GM12891 (cell line): ENCODE data around the gene ABCG4.

Source experiments
- PAX5 ChIP-seq: IDR thresholded peaks from 2 replicates; pipeline ENCODE4 v1.6.1; 2011; ENCODE audit warnings: low read length, moderate library complexity, mild to moderate bottlenecking; ENCODE audit not compliant: insufficient read depth, severe bottlenecking
- POLR2A ChIP-seq: IDR thresholded peaks from 2 replicates; pipeline ENCODE4 v1.6.1; 2011; ENCODE audit warnings: low read depth, low read length, control low read depth
- POLR2AphosphoS5 ChIP-seq: IDR thresholded peaks from 2 replicates; pipeline ENCODE4 v1.6.1; 2011; ENCODE audit warnings: low read depth, low read length, control low read depth
- POU2F2 ChIP-seq: IDR thresholded peaks from 2 replicates; pipeline ENCODE4 v1.6.1; 2011; ENCODE audit warnings: low read depth, mild to moderate bottlenecking, control low read depth, low read length, moderate library complexity
- SPI1 ChIP-seq: IDR thresholded peaks from 2 replicates; pipeline ENCODE4 v1.6.1; 2011; ENCODE audit warnings: low read depth, low read length, control low read depth
- TAF1 ChIP-seq: IDR thresholded peaks from 2 replicates; pipeline ENCODE4 v1.6.1; 2011; ENCODE audit warnings: low read depth, low read length, control low read depth

GRCh38 chr11:119149786-119150275 is 979 bp downstream of the ABCG4 start:
- no peak for TF ChIP-seq POLR2A
- TF ChIP-seq POLR2AphosphoS5 = no peak
- TF ChIP-seq TAF1 = no peak
- TF ChIP-seq SPI1 = no peak
- no peak for TF ChIP-seq PAX5
- TF ChIP-seq POU2F2 = no peak
